CD4-positive, alpha-beta T cell treated with Interleukin-15 for 4 hours (primary cell): ENCODE measurements around the gene RNF213.

Source experiments
- DNase-seq: peaks from one replicate; pipeline ENCODE4 v3.0.0-alpha.2; 2020; ENCODE audit warnings: low spot score

The RNF213 gene

GRCh38 chr17:80372922-80373570 lies 112.4 kb downstream of the RNF213 start:
- DNase-seq = no peak

GRCh38 chr17:80374039-80374731 lies 113.5 kb downstream of the RNF213 start:
- no peak for DNase-seq

- DNase-seq = no peak
These were observed 114.3 kb downstream of the RNF213 start for GRCh38 chr17:80374732-80375585.

- DNase-seq = no peak
These were observed 115.9 kb downstream of the RNF213 start for GRCh38 chr17:80376531-80376930.

GRCh38 chr17:80377798-80378197 lies 117.1 kb downstream of the RNF213 start:
- DNase-seq = no peak

- DNase-seq = no peak
These were observed 118.7 kb downstream of the RNF213 start for GRCh38 chr17:80379348-80379747.

GRCh38 chr17:80380068-80380467 lies 119.4 kb downstream of the RNF213 start:
- DNase-seq = no peak

GRCh38 chr17:80380555-80381002 lies 119.9 kb downstream of the RNF213 start:
- DNase-seq = no peak

- DNase-seq = no peak
These were observed 120.8 kb downstream of the RNF213 start for GRCh38 chr17:80381416-80381923.

GRCh38 chr17:80382446-80382845 lies 121.8 kb downstream of the RNF213 start:
- no peak for DNase-seq

- DNase-seq = no peak
These were observed 122.3 kb downstream of the RNF213 start for GRCh38 chr17:80382956-80383355.

GRCh38 chr17:80384078-80384960 lies 123.7 kb downstream of the RNF213 start:
- DNase-seq = no peak

GRCh38 chr17:80385046-80385445 lies 124.4 kb downstream of the RNF213 start:
- DNase-seq = no peak

- DNase-seq = no peak
These were observed 125.7 kb downstream of the RNF213 start for GRCh38 chr17:80386341-80386740.

- no peak for DNase-seq
These were observed 126.4 kb downstream of the RNF213 start for GRCh38 chr17:80387071-80387470.

- no peak for DNase-seq
These were observed 127.5 kb downstream of the RNF213 start for GRCh38 chr17:80388175-80388574.

- DNase-seq = no peak
These were observed 127.9 kb downstream of the RNF213 start for GRCh38 chr17:80388601-80389000.

GRCh38 chr17:80389011-80389995 lies 128.7 kb downstream of the RNF213 start:
- DNase-seq = no peak

- DNase-seq = no peak
These were observed 132.7 kb downstream of the RNF213 start for GRCh38 chr17:80393241-80393890.

GRCh38 chr17:80393961-80394360 lies 133.3 kb downstream of the RNF213 start:
- DNase-seq = no peak
